Left cardiac atrium (tissue), 4 donors: ENCODE results near the gene DACH2. TPM values are rescaled to one million over a fixed set of nuclear protein-coding genes. Genes with fewer than 3 reads are reported as not detected.

ENCODE experiments used
- ATAC-seq, 2 donors: fragments of 200-7000 bp; cut with Tn5 transposase; one replicate each; pipeline ENCODE4 v1.9.1; 2020; ENCODE audit warnings: mild to moderate bottlenecking in 2 of 2, moderate library complexity in 2 of 2
- DNase-seq: peaks from one replicate; pipeline ENCODE4 v3.0.0-alpha.2; 2020
- intact Hi-C, 2 donors: fragments of 100-400 bp; cut with DNase I; formaldehyde crosslinking; loops; one replicate each; pipeline versions ENCODE4 v1.14.1 to v1.15.1; 2022 to 2023
- total RNA-seq, 2 donors: library from RNA; stranded (reverse); fragmentation: NEBNext Ultra II Directional; extraction: Animal tissue kit (Norgen Biotek cat#: 25700); gene quantifications; one replicate each; pipeline ENCODE4 v1.2.1, GENCODE V29; 2021
- donor health status: DM: no; HTN: yes; CAD: no.
- donor health status: DM: no; HTN: yes; CAD: no; lungs with severe emphysema.
- donor health status: DM: yes; HTN: yes; CAD: no.
- donor health status: Dilated cardiomyopathy.

The DACH2 gene
- total RNA-seq, 2 donors from 2014 or later = not detected

- DNase-seq (no peak), ATAC-seq (no peak)
- intact Hi-C loops = no loop called here
Observed at GRCh38 chrX:86241547-86241946, 93.3 kb downstream of the DACH2 start.

GRCh38 chrX:86263526-86263925 lies 115.3 kb downstream of the DACH2 start:
- DNase-seq = no peak
- ATAC-seq = no peak
- intact Hi-C loops = no loop called here

DNA sequence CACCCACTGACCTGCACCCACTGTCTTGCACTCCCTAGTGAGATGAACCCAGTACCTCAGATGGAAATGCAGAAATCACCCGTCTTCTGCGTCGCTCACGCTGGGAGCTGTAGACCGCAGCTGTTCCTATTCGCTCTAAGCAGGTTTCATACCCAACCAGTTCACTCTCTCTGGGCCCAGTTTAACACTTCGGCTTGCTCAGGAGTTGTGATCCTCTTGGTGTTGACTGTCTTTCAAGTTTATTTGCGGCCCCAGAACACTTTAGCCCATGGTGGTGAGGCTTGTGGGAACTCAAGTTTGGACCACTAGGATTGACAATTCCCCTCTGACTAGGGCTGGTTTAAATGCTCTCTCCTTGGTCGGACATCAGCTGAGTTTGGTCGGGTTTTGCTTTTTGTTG lies 147.0 kb downstream of the DACH2 start:
- intact Hi-C loops = no loop called here
- ATAC-seq = no peak

GRCh38 chrX:86322913-86323312 lies 174.7 kb downstream of the DACH2 start:
- intact Hi-C loops = no loop called here
- DNase-seq (no peak), ATAC-seq (no peak)

More for the DNA sequence above, 147.0 kb downstream of the DACH2 start:
- DNase-seq = no peak

GRCh38 chrX:86329174-86329573 lies 180.9 kb downstream of the DACH2 start:
- intact Hi-C loops = no loop called here
- DNase-seq (no peak), ATAC-seq (no peak)

- no peak for ATAC-seq
- no peak for DNase-seq
- intact Hi-C loops = no loop called here
Observed at GRCh38 chrX:86348669-86349068, 200.4 kb downstream of the DACH2 start.

- intact Hi-C loops = no loop called here
- ATAC-seq = no peak
- no peak for DNase-seq
Observed at GRCh38 chrX:86349115-86349514, 200.9 kb downstream of the DACH2 start.

DNA sequence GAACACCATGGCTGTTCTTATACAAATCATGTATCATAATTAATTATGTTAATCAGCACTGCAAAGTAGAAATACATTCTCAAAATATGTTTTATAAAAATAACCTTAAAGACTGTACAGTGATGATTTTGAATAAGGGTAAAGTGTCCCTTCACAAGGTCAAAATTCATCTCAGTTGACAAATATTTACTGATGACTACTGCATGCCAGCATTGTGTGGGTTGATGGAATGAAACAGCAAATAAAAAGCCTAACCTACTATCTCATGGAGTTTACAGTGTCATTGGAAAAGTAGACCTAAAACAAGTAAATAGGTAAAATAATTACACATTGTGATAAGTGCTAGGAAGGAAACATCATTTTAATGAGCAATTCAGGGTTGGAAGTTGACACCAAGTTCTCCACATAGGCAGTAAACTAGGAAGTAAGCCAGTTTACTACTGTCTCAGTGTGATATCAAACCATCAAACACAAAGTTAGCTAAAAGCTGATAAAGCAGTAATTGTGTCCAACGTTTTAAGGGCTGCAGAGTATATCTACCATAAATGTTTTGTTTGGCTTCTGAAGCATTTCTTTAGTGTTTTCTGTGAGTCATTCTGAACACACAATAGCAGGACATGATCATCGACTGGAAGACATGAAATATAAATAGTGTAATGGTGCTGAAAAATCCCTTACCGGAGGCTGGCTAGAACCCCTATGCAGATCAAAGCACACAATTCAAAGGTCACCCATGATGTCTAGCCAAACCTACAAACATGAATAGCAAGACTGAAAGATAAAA lies 221.8 kb downstream of the DACH2 start:
- ATAC-seq (no peak), DNase-seq (no peak)
- intact Hi-C loops = no loop called here

GRCh38 chrX:86370927-86371326 lies 222.7 kb downstream of the DACH2 start:
- intact Hi-C loops = no loop called here
- no peak for ATAC-seq
- DNase-seq = no peak

DNA sequence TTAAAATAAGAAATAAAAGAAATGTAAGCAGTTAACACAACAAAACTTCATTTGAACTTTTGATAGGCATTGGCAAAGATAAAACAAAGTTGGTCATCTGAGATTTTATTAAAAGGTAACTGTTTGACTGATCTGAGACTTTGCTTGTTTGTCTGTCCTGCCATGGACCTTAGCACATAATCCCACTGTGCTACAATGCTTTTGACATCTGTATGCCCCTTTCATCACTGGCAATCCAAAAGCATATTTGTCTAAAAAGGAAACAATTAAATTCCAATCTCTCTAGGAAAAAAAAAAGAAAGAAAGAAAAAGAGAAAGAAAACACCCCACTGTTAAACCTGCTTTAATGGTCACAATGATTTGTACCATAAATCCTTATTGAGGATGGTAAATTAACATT lies 231.0 kb downstream of the DACH2 start:
- ATAC-seq (no peak), DNase-seq (no peak)
- intact Hi-C loops = no loop called here

GRCh38 chrX:86383681-86384540 lies 235.7 kb downstream of the DACH2 start:
- ATAC-seq (no peak), DNase-seq (no peak)
- intact Hi-C loops = no loop called here

- intact Hi-C loops = no loop called here
- DNase-seq (no peak), ATAC-seq (no peak)
Observed at GRCh38 chrX:86407371-86407770, 259.1 kb downstream of the DACH2 start.

GRCh38 chrX:86421771-86422170 lies 273.5 kb downstream of the DACH2 start:
- DNase-seq = no peak
- no peak for ATAC-seq
- intact Hi-C loops = no loop called here

GRCh38 chrX:86436116-86436515 lies 287.9 kb downstream of the DACH2 start:
- DNase-seq (no peak), ATAC-seq (no peak)

GRCh38 chrX:86455495-86455894 lies 307.2 kb downstream of the DACH2 start:
- DNase-seq = no peak
- ATAC-seq = no peak

More at GRCh38 chrX:86436116-86436515, 287.9 kb downstream of the DACH2 start:
- intact Hi-C loops = no loop called here

GRCh38 chrX:86460760-86461159 lies 312.5 kb downstream of the DACH2 start:
- no peak for DNase-seq
- ATAC-seq = no peak
- intact Hi-C loops = no loop called here

More at GRCh38 chrX:86455495-86455894, 307.2 kb downstream of the DACH2 start:
- intact Hi-C loops = no loop called here

- intact Hi-C loops = no loop called here
- ATAC-seq = no peak
- no peak for DNase-seq
Observed at GRCh38 chrX:86504297-86504696, 356.0 kb downstream of the DACH2 start.

GRCh38 chrX:86507331-86507730 lies 359.1 kb downstream of the DACH2 start:
- no peak for DNase-seq
- intact Hi-C loops = no loop called here
- ATAC-seq = no peak

DNA sequence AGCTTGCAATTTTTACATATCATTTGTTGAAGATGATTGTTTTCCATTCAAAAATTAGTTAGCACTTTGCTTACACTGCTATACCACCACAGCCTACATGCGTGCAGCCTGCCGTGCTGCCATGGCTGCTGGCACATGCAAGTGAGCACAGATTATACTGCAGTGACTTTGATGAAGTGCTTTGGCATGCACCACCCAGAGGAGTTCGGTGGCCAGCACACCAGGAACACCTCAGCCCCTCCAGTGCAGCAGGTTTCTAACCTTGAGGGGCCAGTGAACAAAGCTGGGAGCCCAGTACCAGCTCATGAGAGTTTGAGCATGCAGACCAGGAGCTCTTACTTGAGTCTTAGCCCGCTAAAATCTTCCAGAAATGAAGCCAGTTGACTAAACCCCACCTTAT lies 431.5 kb downstream of the DACH2 start:
- no peak for ATAC-seq
- intact Hi-C loops = no loop called here
- DNase-seq = no peak

- ATAC-seq (no peak), DNase-seq (no peak)
- intact Hi-C loops = no loop called here
Observed at GRCh38 chrX:86604607-86605006, 456.4 kb downstream of the DACH2 start.
